Measurements from ENCODE around the gene CEP192.

The CEP192 gene

GRCh38 chr18:12990967-12991820 is at the start of gene CEP192:
CEP192 (plus strand) TSS chr18:12991362; CDS start chr18:12999425, 8,063 bp downstream.
- Mint-ChIP-seq H3K9me3 (no peaks in the 10 kb centered on the region), H3K27me3 (no peaks in the 10 kb centered on the region), H3K4me3 (peak within 1 kb of the TSS; percentile 98), H3K36me3 (ENCODE audit: low read depth) (peaks cover 24% of the 10 kb centered on the region), H3K27ac (peak within 1 kb of the TSS; percentile 96), H3K4me1 (ENCODE audit: low read depth) (peaks cover 22% of the 10 kb centered on the region)

- Mint-ChIP-seq H3K27ac (no peak overlapping the region), H3K9me3 (no peaks in the 10 kb centered on the region), H3K27me3 (no peaks in the 10 kb centered on the region), H3K4me1 (ENCODE audit: low read depth) (peaks cover 29% of the 10 kb centered on the region), H3K4me3 (no peak overlapping the region), H3K36me3 (ENCODE audit: low read depth) (peaks cover 13% of the 10 kb centered on the region)
Observed at GRCh38 chr18:12943215-12943614, 47.9 kb upstream of the CEP192 start.

GRCh38 chr18:12944709-12945108 is 46.5 kb upstream of the CEP192 start:
- Mint-ChIP-seq H3K36me3 (ENCODE audit: low read depth) (peaks cover 20% of the 10 kb centered on the region), H3K27ac (peak overlapping the region; percentile 49), H3K9me3 (no peaks in the 10 kb centered on the region), H3K27me3 (no peaks in the 10 kb centered on the region), H3K4me1 (ENCODE audit: low read depth) (peaks cover 40% of the 10 kb centered on the region), H3K4me3 (no peak overlapping the region)

GRCh38 chr18:12946549-12947284 is 44.4 kb upstream of the CEP192 start:
- H3K4me1 Mint-ChIP-seq (ENCODE audit: low read depth) = peaks cover 60% of the 10 kb centered on the region
- H3K27ac Mint-ChIP-seq = peak overlapping the region; percentile 99
- peaks cover 34% of the 10 kb centered on the region for H3K36me3 Mint-ChIP-seq (ENCODE audit: low read depth)
- H3K4me3 Mint-ChIP-seq = peak overlapping the region; percentile 98
- no peaks in the 10 kb centered on the region for H3K9me3 Mint-ChIP-seq
- no peaks in the 10 kb centered on the region for H3K27me3 Mint-ChIP-seq

GRCh38 chr18:12947285-12948049 is 43.7 kb upstream of the CEP192 start, which contains the start of gene SEH1L:
SEH1L (plus strand) TSS chr18:12948011; CDS start chr18:12948122, 111 bp downstream.
- H3K4me3 Mint-ChIP-seq = peak within 1 kb of the TSS; percentile 98
- H3K27me3 Mint-ChIP-seq = no peaks in the 10 kb centered on the region
- H3K9me3 Mint-ChIP-seq = no peaks in the 10 kb centered on the region
- H3K36me3 Mint-ChIP-seq (ENCODE audit: low read depth) = peaks cover 34% of the 10 kb centered on the region
- H3K27ac Mint-ChIP-seq = peak within 1 kb of the TSS; percentile 99
- peaks cover 63% of the 10 kb centered on the region for H3K4me1 Mint-ChIP-seq (ENCODE audit: low read depth)

GRCh38 chr18:12948050-12948804 is 42.9 kb upstream of the CEP192 start:
- Mint-ChIP-seq H3K27ac (peak overlapping the region; percentile 97), H3K27me3 (no peaks in the 10 kb centered on the region), H3K4me3 (peak overlapping the region; percentile 90), H3K4me1 (ENCODE audit: low read depth) (peaks cover 67% of the 10 kb centered on the region), H3K36me3 (ENCODE audit: low read depth) (peaks cover 39% of the 10 kb centered on the region), H3K9me3 (no peaks in the 10 kb centered on the region)

GRCh38 chr18:12958478-12958877 is 32.7 kb upstream of the CEP192 start:
- Mint-ChIP-seq H3K4me1 (ENCODE audit: low read depth) (peaks cover 11% of the 10 kb centered on the region), H3K9me3 (no peaks in the 10 kb centered on the region), H3K36me3 (ENCODE audit: low read depth) (peaks cover 65% of the 10 kb centered on the region), H3K27me3 (no peaks in the 10 kb centered on the region), H3K27ac (no peak overlapping the region), H3K4me3 (no peak overlapping the region)

- Mint-ChIP-seq H3K4me1 (ENCODE audit: low read depth) (peaks cover 11% of the 10 kb centered on the region), H3K27ac (no peak overlapping the region), H3K9me3 (no peaks in the 10 kb centered on the region), H3K4me3 (no peak overlapping the region), H3K27me3 (no peaks in the 10 kb centered on the region), H3K36me3 (ENCODE audit: low read depth) (peaks cover 64% of the 10 kb centered on the region)
Observed at GRCh38 chr18:12960395-12960794, 30.8 kb upstream of the CEP192 start.

GRCh38 chr18:12960853-12961397 is 30.2 kb upstream of the CEP192 start:
- H3K27ac Mint-ChIP-seq = no peak overlapping the region
- no peak overlapping the region for H3K4me3 Mint-ChIP-seq
- no peaks in the 10 kb centered on the region for H3K9me3 Mint-ChIP-seq
- no peaks in the 10 kb centered on the region for H3K27me3 Mint-ChIP-seq
- peaks cover 11% of the 10 kb centered on the region for H3K4me1 Mint-ChIP-seq (ENCODE audit: low read depth)
- H3K36me3 Mint-ChIP-seq (ENCODE audit: low read depth) = peaks cover 65% of the 10 kb centered on the region

- Mint-ChIP-seq H3K4me1 (ENCODE audit: low read depth) (peaks cover 17% of the 10 kb centered on the region), H3K4me3 (no peak overlapping the region), H3K27me3 (no peaks in the 10 kb centered on the region), H3K9me3 (no peaks in the 10 kb centered on the region), H3K27ac (no peak overlapping the region), H3K36me3 (ENCODE audit: low read depth) (peaks cover 72% of the 10 kb centered on the region)
Observed at GRCh38 chr18:12963069-12963468, 28.1 kb upstream of the CEP192 start.

GRCh38 chr18:12968115-12968514 is 23.0 kb upstream of the CEP192 start:
- H3K9me3 Mint-ChIP-seq = no peaks in the 10 kb centered on the region
- peaks cover 71% of the 10 kb centered on the region for H3K36me3 Mint-ChIP-seq (ENCODE audit: low read depth)
- H3K27me3 Mint-ChIP-seq = no peaks in the 10 kb centered on the region
- H3K4me1 Mint-ChIP-seq (ENCODE audit: low read depth) = peaks cover 14% of the 10 kb centered on the region
- no peak overlapping the region for H3K4me3 Mint-ChIP-seq
- H3K27ac Mint-ChIP-seq = no peak overlapping the region

- H3K4me1 Mint-ChIP-seq (ENCODE audit: low read depth) = peaks cover 14% of the 10 kb centered on the region
- H3K27ac Mint-ChIP-seq = no peak overlapping the region
- peaks cover 68% of the 10 kb centered on the region for H3K36me3 Mint-ChIP-seq (ENCODE audit: low read depth)
- H3K4me3 Mint-ChIP-seq = no peak overlapping the region
- no peaks in the 10 kb centered on the region for H3K9me3 Mint-ChIP-seq
- no peaks in the 10 kb centered on the region for H3K27me3 Mint-ChIP-seq
Observed at GRCh38 chr18:12968619-12969018, 22.5 kb upstream of the CEP192 start.

- Mint-ChIP-seq H3K4me1 (ENCODE audit: low read depth) (peaks cover 1% of the 10 kb centered on the region), H3K36me3 (ENCODE audit: low read depth) (peaks cover 68% of the 10 kb centered on the region), H3K27ac (no peak overlapping the region)
Observed at GRCh38 chr18:12973562-12974213, 17.5 kb upstream of the CEP192 start.

More at GRCh38 chr18:12973562-12974213, 17.5 kb upstream of the CEP192 start:
- no peak overlapping the region for H3K4me3 Mint-ChIP-seq
- no peaks in the 10 kb centered on the region for H3K27me3 Mint-ChIP-seq
- H3K9me3 Mint-ChIP-seq = no peaks in the 10 kb centered on the region
